Pulmonary artery endothelial cell (primary cell): ENCODE results near the gene ALDH3B1. TPM values are rescaled to one million over a fixed set of nuclear protein-coding genes. Genes with fewer than 3 reads are reported as not detected.

ENCODE experiments used
- DNase-seq: peaks from one replicate; pipeline ENCODE4 v3.0.0-alpha.2; 2011; ENCODE audit warnings: low read depth, low spot score
- total RNA-seq: library from RNA; depleted of rRNA; stranded (reverse); fragments of >200 nt; gene quantifications from 2 replicates; pipeline ENCODE4 v1.2.3, GENCODE V29; 2014

The ALDH3B1 gene
- total RNA-seq, 1 donor from 2014 or later, result 1.3 TPM

DNA sequence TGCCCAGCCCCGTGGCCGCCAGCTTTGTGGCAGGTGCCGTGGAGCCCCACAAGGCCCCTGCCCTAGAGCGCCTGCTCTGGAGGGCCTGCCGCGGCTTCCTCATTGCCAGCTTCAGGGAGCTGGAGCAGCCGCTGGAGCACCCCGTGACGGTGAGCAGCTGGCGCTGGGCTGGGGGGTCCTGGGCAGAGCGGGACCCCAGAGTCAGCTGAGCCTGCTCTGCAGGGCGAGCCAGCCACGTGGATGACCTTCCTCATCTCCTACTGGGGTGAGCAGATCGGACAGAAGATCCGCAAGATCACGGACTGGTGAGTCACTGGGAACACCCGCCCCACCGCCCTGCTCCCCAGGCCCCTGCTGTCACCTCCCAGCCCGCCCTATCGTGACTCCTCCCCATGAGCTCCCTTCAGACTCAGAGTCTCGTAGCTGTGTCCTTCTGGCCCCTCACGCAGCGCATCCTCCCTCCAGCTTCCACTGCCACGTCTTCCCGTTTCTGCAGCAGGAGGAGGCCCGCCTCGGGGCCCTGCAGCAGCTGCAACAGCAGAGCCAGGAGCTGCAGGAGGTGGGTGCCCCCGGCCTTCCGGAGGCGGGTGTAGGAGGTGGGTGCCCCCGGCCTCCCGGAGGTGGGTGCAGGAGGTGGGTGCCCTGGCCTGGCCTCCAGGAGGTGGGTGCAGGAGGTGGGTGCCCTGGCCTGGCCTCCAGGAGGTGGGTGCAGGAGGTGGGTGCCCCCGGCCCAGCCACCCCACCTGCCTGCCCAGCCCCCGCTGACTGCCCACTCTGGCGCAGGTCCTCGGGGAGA lies 33.4 kb downstream of the ALDH3B1 start:
- no peak for DNase-seq

- no peak for DNase-seq
Observed at GRCh38 chr11:68044145-68044813, 34.2 kb downstream of the ALDH3B1 start.

DNA sequence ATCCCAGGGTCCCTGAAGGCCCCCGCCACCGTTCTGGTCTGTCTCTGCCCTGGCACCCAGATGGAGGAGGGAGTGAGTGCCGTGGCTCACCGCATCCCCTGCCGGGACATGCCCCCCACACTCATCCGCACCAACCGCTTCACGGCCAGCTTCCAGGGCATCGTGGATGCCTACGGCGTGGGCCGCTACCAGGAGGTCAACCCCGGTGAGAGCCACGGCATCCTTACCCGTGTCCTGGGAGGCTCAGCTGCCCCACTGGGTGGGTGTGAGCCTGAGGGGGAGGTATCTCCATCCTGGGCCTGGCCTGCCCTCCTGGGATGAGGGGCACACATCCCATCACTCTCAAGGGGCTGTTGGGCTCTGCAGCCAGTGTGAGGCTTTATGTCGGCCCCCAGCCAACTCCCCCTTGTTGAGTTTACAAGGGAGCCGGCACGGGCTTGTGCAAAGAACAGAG lies 34.8 kb downstream of the ALDH3B1 start:
- DNase-seq, result no peak

GRCh38 chr11:68047437-68048290 lies 37.5 kb downstream of the ALDH3B1 start:
- no peak for DNase-seq

DNA sequence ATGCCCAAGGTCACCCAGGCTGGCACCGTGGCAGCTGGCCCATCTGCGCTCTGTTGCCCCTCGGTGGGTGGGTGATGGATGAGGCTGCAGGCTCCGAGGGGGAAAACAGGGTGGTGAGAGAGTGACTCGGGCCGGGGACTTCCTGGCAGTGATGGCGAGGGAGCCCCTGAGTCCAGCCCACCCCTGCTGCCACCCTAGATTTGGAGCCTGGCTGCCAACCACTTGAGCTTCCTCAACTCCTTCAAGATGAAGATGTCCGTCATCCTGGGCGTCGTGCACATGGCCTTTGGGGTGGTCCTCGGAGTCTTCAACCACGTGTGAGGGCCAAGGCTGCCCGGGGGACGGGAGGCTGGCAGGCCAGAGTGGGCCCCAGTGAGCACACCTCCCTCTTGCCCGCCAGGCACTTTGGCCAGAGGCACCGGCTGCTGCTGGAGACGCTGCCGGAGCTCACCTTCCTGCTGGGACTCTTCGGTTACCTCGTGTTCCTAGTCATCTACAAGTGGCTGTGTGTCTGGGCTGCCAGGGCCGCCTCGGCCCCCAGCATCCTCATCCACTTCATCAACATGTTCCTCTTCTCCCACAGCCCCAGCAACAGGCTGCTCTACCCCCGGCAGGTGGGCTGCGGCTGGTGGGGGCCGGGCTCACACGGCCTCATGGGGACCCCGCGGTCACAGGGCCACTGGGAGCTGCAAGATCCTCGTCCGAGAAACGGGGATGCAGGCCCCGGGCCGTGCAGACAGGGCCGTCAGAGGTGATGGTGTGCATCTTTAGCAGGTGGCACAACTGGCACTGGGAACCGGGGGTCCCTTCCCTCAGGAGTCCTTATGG lies 38.8 kb downstream of the ALDH3B1 start:
- no peak for DNase-seq

DNA sequence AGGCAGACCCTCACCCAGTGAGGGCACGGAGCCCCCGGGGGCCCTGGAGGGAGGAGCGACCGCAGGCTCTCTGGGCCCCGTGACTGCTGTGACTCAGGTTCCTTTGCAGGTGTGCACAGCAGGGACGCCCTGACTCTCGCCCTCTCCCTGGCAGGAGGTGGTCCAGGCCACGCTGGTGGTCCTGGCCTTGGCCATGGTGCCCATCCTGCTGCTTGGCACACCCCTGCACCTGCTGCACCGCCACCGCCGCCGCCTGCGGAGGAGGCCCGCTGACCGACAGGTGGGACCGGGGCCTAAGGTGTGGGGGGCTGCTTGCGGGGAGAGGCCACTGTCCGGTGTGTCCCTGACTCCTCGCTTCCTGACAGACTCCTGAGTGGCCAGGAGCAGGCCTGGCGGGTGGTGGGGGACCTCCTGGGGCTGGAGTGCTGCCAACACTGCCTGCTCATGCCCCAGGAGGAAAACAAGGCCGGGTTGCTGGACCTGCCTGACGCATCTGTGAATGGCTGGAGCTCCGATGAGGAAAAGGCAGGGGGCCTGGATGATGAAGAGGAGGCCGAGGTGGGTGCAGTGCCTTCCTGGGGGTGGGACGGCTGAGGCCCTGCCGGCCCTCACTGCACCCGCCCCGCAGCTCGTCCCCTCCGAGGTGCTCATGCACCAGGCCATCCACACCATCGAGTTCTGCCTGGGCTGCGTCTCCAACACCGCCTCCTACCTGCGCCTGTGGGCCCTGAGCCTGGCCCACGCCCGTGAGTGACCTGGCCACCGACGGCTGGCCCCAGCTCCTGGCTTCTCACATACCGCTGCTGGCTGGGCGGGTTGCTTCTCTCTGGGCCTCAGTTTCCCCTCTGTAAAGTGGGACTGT lies 39.6 kb downstream of the ALDH3B1 start:
- no peak for DNase-seq

DNA sequence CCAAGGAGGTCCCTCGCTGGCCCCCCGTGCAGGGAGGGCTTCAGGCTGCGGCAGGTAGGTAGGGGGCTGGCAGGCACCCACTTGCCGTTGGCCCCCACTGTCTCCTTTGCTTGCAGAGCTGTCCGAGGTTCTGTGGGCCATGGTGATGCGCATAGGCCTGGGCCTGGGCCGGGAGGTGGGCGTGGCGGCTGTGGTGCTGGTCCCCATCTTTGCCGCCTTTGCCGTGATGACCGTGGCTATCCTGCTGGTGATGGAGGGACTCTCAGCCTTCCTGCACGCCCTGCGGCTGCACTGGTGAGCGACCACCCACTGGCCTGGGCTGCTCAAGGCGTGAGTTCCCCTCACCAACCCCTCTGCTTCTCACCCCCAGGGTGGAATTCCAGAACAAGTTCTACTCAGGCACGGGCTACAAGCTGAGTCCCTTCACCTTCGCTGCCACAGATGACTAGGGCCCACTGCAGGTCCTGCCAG lies 40.3 kb downstream of the ALDH3B1 start:
- DNase-seq, result no peak

DNA sequence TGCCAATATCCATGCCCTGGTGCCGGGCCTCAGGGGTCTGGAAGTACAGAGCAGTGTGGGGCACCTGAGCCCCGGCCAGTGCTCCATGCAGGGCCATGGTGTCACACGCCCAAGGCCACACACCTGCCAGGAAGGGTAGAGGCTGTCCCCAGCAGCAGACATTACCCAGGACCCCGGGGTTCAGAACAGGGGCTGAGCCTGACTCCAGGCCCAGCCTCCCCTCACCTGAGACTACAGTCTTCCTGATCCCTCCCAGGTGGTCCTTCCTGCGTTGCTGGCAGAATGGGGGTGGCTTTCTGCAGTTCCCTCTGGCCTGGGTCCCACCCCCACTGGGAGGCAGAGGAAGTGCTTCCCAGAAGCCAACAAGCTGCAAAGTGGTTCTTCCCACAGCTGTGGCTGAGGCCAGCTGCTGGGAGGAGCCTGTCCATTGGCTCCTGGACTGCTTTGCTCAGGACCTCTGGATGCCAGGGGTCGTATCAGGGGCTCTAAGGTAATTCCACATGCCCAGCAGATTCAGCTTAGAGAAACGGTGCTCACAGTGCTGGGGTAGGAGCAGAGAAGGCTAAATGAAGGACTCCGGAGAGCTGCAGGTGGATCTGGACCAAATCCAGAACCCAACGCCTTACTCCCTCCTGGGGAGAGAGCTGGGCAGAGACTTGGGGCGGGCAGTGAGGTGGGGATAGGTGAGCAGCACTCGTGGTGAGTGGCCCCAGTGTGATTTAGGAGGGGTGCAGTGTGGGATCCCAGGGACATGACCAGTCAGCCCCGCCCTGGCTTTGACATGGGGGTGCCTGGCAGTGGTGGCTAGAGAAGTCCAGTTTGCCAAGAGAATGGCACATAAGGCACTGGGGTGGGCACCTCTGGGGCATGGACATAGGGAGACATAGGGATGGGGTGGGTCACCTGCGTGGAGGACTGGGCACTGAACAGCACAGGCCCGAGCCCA lies 41.3 kb downstream of the ALDH3B1 start:
- DNase-seq, result no peak

DNA sequence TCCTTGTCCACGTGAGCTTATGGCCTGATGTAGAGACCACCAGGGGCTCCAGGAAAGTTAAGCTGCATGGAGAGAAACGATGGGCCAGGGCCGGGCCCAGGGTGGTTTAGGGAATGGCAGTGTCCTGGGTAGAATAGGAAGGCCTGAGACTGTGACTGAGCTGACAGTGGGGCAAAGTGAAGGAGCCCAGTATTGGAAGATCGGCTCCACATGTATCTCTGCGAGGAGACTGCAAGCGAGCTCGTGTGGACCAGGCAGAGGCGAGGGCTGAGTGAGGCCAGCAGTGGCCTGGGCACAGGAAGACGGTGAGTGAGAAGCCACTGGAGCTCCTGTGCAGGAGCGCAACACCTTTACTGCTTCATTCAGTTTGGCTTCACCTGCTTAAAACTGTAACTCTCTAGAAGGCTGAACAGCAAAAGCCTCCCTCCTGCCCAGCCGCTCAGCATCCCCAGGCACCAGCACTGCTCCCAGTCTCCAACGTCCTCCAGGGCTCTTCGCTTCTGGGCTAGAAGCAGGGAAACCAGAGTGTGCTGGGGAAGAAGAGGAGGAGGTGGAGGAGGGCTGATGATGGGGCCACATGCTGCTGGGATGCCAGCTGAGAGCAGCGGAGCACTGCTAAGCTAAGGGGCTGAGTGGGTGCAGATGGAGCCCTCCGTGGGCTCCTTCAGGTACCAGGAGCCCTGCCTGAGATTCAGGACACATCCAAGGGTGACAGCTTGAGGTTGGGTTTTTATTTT lies 42.2 kb downstream of the ALDH3B1 start:
- no peak for DNase-seq

DNA sequence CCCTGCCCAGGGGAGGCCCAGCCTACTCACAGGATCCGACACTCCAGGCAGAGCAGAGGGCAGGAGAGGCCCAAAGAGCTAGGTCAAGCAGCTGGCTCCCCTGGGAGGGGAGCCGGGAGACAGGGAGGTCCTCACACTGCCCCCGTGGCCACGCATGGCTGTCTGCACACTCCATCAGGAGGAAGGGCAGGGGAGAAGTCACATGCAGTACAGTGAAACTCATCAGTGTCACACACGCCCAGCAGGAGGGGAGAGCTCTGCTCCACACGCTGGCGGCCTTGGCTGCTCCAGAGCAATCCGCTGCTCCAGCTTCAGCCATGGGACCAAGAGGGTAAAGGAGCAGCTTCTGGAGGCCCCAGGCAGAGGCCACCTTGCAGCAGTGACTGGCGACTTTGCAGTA lies 43.0 kb downstream of the ALDH3B1 start:
- no peak for DNase-seq

- no peak for DNase-seq
Observed at GRCh38 chr11:68053981-68054812, 44.1 kb downstream of the ALDH3B1 start.

DNA sequence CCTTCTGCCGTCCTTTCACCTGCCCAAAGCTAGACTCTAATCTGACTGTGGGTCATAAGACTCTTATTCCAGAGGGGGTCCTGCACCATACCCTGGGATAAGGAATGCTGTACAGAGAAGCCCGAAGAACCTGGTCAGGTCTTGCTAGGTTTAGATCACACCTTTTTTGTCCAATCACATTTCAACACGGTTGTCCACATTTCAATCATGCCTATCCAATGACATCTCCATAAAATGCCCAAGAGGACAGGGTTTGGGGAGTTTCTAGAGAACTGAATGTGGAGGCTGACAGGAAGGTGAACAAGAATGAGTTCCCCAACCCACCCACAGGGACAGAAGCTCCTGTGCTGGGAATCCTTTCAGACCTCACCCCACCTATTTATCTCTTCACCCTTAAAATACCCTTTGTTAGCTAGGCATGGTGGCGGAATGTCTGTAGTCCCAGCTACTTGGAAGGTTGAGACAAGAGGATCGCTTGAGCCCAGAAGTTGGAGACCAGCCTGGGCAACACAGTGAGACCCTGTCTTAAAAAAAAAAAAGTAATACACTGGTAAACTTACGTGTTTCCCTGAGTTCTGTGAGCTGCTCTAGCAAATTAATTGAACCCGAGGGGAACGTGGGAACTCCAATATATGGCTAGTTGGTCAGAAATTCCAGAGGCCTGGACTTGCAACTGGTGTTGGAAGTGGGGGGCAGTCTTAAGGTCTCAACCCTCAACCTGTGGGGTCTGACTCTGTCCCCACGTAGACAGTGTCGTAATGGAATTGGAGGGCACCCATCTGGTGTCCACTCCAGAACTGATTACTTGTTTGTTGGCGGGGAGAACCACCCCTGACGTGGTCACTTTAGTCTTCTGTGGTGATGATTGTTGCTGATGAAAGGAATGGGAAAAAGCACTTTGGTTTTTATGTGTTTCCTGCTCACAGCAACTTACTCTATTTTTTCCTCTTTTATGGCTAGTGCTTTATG lies 46.5 kb downstream of the ALDH3B1 start:
- DNase-seq, result no peak

DNA sequence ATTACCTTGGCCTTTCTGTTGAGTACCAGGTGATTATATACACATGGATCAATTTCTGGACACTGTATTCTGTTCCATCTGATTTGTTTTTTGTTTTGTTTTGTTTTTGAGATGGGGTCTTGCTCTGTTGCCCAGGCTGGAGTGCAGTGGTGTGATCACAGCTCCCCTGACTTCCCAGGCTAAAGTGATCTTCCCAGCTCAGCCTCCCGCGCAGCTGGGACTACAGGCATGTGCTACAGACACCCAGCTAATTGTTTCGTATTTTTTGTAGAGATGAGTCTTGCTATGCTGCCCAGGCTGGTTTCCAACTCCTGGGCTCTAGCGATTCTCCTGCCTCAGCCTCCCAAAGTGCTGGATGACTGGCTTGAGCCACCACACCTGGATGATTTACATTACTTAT lies 47.7 kb downstream of the ALDH3B1 start:
- DNase-seq, result no peak

GRCh38 chr11:68061508-68061907 lies 51.4 kb downstream of the ALDH3B1 start:
- DNase-seq, result no peak

- DNase-seq, result no peak
Observed at GRCh38 chr11:68064926-68065325, 54.8 kb downstream of the ALDH3B1 start.

- no peak for DNase-seq
Observed at GRCh38 chr11:68065841-68066240, 55.7 kb downstream of the ALDH3B1 start.
